EL (cell line): ENCODE data around the gene SPG11.
"Not testable (repeated sequence)": the region's sequence is repeated elsewhere in the genome, so short reads cannot be mapped to it uniquely, and the experiment has no call there.

Source experiments
- DNase-seq: peaks from one replicate; pipeline ENCODE4 v3.0.0-alpha.2; 2016

The SPG11 gene

GRCh38 chr15:44616974-44617373, 46.5 kb downstream of the SPG11 start:
- no peak for DNase-seq

GRCh38 chr15:44606740-44607139, 56.7 kb downstream of the SPG11 start:
- DNase-seq = no peak

- no peak for DNase-seq
Observed at GRCh38 chr15:44603126-44603525, 60.3 kb downstream of the SPG11 start.

- peak; percentile 68 for DNase-seq
Observed at GRCh38 chr15:44598892-44599291, 64.6 kb downstream of the SPG11 start.

GRCh38 chr15:44598066-44598465, 65.4 kb downstream of the SPG11 start:
- no peak for DNase-seq

GRCh38 chr15:44596511-44597010, 66.9 kb downstream of the SPG11 start:
- DNase-seq = no peak

GRCh38 chr15:44595656-44596510, 67.6 kb downstream of the SPG11 start:
- DNase-seq = no peak

- no peak for DNase-seq
Observed at GRCh38 chr15:44595246-44595645, 68.2 kb downstream of the SPG11 start.

- DNase-seq = peak; percentile 29
Observed at GRCh38 chr15:44593042-44593736, 70.3 kb downstream of the SPG11 start.

- no peak for DNase-seq
Observed at GRCh38 chr15:44591326-44591725, 72.1 kb downstream of the SPG11 start.

- no peak for DNase-seq
Observed at GRCh38 chr15:44588541-44588940, 74.9 kb downstream of the SPG11 start.

- no peak for DNase-seq
Observed at GRCh38 chr15:44585633-44586032, 77.8 kb downstream of the SPG11 start.

- DNase-seq = peak; percentile 41
Observed at GRCh38 chr15:44584162-44584749, 79.2 kb downstream of the SPG11 start.

GRCh38 chr15:44580105-44580504, 83.4 kb downstream of the SPG11 start:
- no peak for DNase-seq

- DNase-seq = no peak
Observed at GRCh38 chr15:44574734-44575133, 88.7 kb downstream of the SPG11 start.

GRCh38 chr15:44573386-44573785, 90.1 kb downstream of the SPG11 start:
- DNase-seq = no peak

- DNase-seq = no peak
Observed at GRCh38 chr15:44570361-44570760, 93.1 kb downstream of the SPG11 start.

GRCh38 chr15:44569316-44569715, 94.1 kb downstream of the SPG11 start:
- DNase-seq = no peak

GRCh38 chr15:44568338-44568737, 95.1 kb downstream of the SPG11 start:
- DNase-seq = no peak

- no peak for DNase-seq
Observed at GRCh38 chr15:44566155-44566540, 97.3 kb downstream of the SPG11 start.

GRCh38 chr15:44565387-44566154, 97.9 kb downstream of the SPG11 start:
- no peak for DNase-seq

- not testable (repeated sequence) for DNase-seq
Observed at GRCh38 chr15:44560926-44561325, 102.5 kb downstream of the SPG11 start.
